Activated T-cell treated with anti-CD3 and anti-CD28 coated beads, Interleukin-2, amount 50 U/mL, for 24 hours (primary cell): ENCODE measurements around the gene TBX1.
A peak's percentile ranks its signal among the peaks of the same experiment; 100 is the strongest.
"Not testable (repeated sequence)": the region's sequence is repeated elsewhere in the genome, so short reads cannot be mapped to it uniquely, and the experiment has no call there.

Experiments
- DNase-seq: peaks from one replicate; pipeline ENCODE4 v3.0.0-alpha.2; 2020
- H3K27ac Mint-ChIP-seq: 2 replicates; pipeline ENCODE4 v1.8.0; 2020; ENCODE audit warnings: mild to moderate bottlenecking, mixed read lengths
- H3K27me3 Mint-ChIP-seq: 2 replicates; pipeline ENCODE4 v1.8.0; 2020; ENCODE audit warnings: mixed read lengths
- H3K36me3 Mint-ChIP-seq: 2 replicates; pipeline ENCODE4 v1.8.0; 2020; ENCODE audit warnings: low read depth, mixed read lengths
- H3K4me1 Mint-ChIP-seq: 2 replicates; pipeline ENCODE4 v1.8.0; 2020; ENCODE audit warnings: low read depth, mixed read lengths
- H3K4me3 Mint-ChIP-seq: 2 replicates; pipeline ENCODE4 v1.8.0; 2020; ENCODE audit warnings: mild to moderate bottlenecking, moderate library complexity, mixed read lengths
- H3K9me3 Mint-ChIP-seq: 2 replicates; pipeline ENCODE4 v1.8.0; 2020; ENCODE audit warnings: mixed read lengths

Gene TBX1

GRCh38 chr22:19720150-19720827 lies 40.3 kb upstream of the TBX1 start:
- Mint-ChIP-seq H3K27ac (no peak overlapping the region), H3K36me3 (no peaks in the 10 kb centered on the region), H3K4me3 (no peak overlapping the region), H3K27me3 (peaks cover 67% of the 10 kb centered on the region), H3K4me1 (peaks cover 19% of the 10 kb centered on the region), H3K9me3 (no peaks in the 10 kb centered on the region)
- no peak for DNase-seq

- H3K4me3 Mint-ChIP-seq = no peak overlapping the region
Observed at GRCh38 chr22:19720999-19721329, 39.6 kb upstream of the TBX1 start.

GRCh38 chr22:19721330-19722177 lies 39.0 kb upstream of the TBX1 start:
- peaks cover 19% of the 10 kb centered on the region for H3K4me1 Mint-ChIP-seq
- no peak for DNase-seq
- no peaks in the 10 kb centered on the region for H3K36me3 Mint-ChIP-seq
- H3K27ac Mint-ChIP-seq = no peak overlapping the region
- no peak overlapping the region for H3K4me3 Mint-ChIP-seq
- no peaks in the 10 kb centered on the region for H3K9me3 Mint-ChIP-seq
- H3K27me3 Mint-ChIP-seq = peaks cover 59% of the 10 kb centered on the region

More at GRCh38 chr22:19720999-19721329, 39.6 kb upstream of the TBX1 start:
- Mint-ChIP-seq H3K4me1 (peaks cover 19% of the 10 kb centered on the region), H3K27me3 (peaks cover 64% of the 10 kb centered on the region), H3K36me3 (no peaks in the 10 kb centered on the region), H3K27ac (no peak overlapping the region), H3K9me3 (no peaks in the 10 kb centered on the region)
- DNase-seq = no peak

- Mint-ChIP-seq H3K36me3 (no peaks in the 10 kb centered on the region), H3K27ac (no peak overlapping the region), H3K4me3 (no peak overlapping the region), H3K9me3 (no peaks in the 10 kb centered on the region), H3K4me1 (peaks cover 19% of the 10 kb centered on the region), H3K27me3 (peaks cover 59% of the 10 kb centered on the region)
- DNase-seq = no peak
Observed at GRCh38 chr22:19722178-19722981, 38.2 kb upstream of the TBX1 start.

GRCh38 chr22:19722982-19723231 lies 37.7 kb upstream of the TBX1 start:
- no peak for DNase-seq
- Mint-ChIP-seq H3K9me3 (no peaks in the 10 kb centered on the region), H3K36me3 (no peaks in the 10 kb centered on the region), H3K27ac (no peak overlapping the region), H3K27me3 (peaks cover 55% of the 10 kb centered on the region), H3K4me1 (peaks cover 15% of the 10 kb centered on the region), H3K4me3 (no peak overlapping the region)

GRCh38 chr22:19723232-19723982 lies 37.2 kb upstream of the TBX1 start, which contains the start of gene GP1BB:
Gene GP1BB (plus strand): TSS chr22:19723539. CDS start chr22:19723570, 31 bp downstream.
- H3K36me3 Mint-ChIP-seq = no peaks in the 10 kb centered on the region
- peak within 1 kb of the TSS; percentile 56 for H3K4me3 Mint-ChIP-seq
- peaks cover 15% of the 10 kb centered on the region for H3K4me1 Mint-ChIP-seq
- peak; percentile 68 for DNase-seq
- no peak within 1 kb of the TSS for H3K27ac Mint-ChIP-seq
- H3K9me3 Mint-ChIP-seq = no peaks in the 10 kb centered on the region
- H3K27me3 Mint-ChIP-seq = peaks cover 55% of the 10 kb centered on the region

GRCh38 chr22:19723983-19724827 lies 36.4 kb upstream of the TBX1 start:
- DNase-seq = peak; percentile 65
- no peak overlapping the region for H3K4me3 Mint-ChIP-seq
- H3K36me3 Mint-ChIP-seq = no peaks in the 10 kb centered on the region
- H3K27ac Mint-ChIP-seq = no peak overlapping the region
- H3K4me1 Mint-ChIP-seq = peaks cover 14% of the 10 kb centered on the region
- no peaks in the 10 kb centered on the region for H3K9me3 Mint-ChIP-seq
- H3K27me3 Mint-ChIP-seq = peaks cover 54% of the 10 kb centered on the region

GRCh38 chr22:19724927-19725661 lies 35.5 kb upstream of the TBX1 start:
- no peak for DNase-seq
- H3K27me3 Mint-ChIP-seq = peaks cover 45% of the 10 kb centered on the region
- H3K36me3 Mint-ChIP-seq = no peaks in the 10 kb centered on the region
- H3K4me3 Mint-ChIP-seq = no peak overlapping the region
- H3K9me3 Mint-ChIP-seq = no peaks in the 10 kb centered on the region
- H3K4me1 Mint-ChIP-seq = peaks cover 11% of the 10 kb centered on the region
- H3K27ac Mint-ChIP-seq = no peak overlapping the region

- H3K27ac Mint-ChIP-seq = not testable (repeated sequence)
- peaks cover 34% of the 10 kb centered on the region for H3K27me3 Mint-ChIP-seq
Observed at GRCh38 chr22:19726064-19726788, 34.4 kb upstream of the TBX1 start.

GRCh38 chr22:19727310-19728150 lies 33.0 kb upstream of the TBX1 start:
- Mint-ChIP-seq H3K27ac (no peak overlapping the region), H3K4me3 (no peak overlapping the region), H3K4me1 (peaks cover 11% of the 10 kb centered on the region), H3K27me3 (peaks cover 24% of the 10 kb centered on the region), H3K36me3 (no peaks in the 10 kb centered on the region), H3K9me3 (no peaks in the 10 kb centered on the region)
- no peak for DNase-seq

More at GRCh38 chr22:19726064-19726788, 34.4 kb upstream of the TBX1 start:
- H3K36me3 Mint-ChIP-seq, DNase-seq, H3K4me3 Mint-ChIP-seq, H3K9me3 Mint-ChIP-seq: not testable (repeated sequence)
- H3K4me1 Mint-ChIP-seq = peaks cover 11% of the 10 kb centered on the region

- peaks cover 6% of the 10 kb centered on the region for H3K4me1 Mint-ChIP-seq
- peaks cover 17% of the 10 kb centered on the region for H3K27me3 Mint-ChIP-seq
- no peaks in the 10 kb centered on the region for H3K9me3 Mint-ChIP-seq
- no peaks in the 10 kb centered on the region for H3K36me3 Mint-ChIP-seq
- no peak for DNase-seq
- no peak overlapping the region for H3K4me3 Mint-ChIP-seq
- no peak overlapping the region for H3K27ac Mint-ChIP-seq
Observed at GRCh38 chr22:19728271-19728670, 32.3 kb upstream of the TBX1 start.

GRCh38 chr22:19728836-19729235 lies 31.7 kb upstream of the TBX1 start:
- H3K36me3 Mint-ChIP-seq = no peaks in the 10 kb centered on the region
- no peaks in the 10 kb centered on the region for H3K9me3 Mint-ChIP-seq
- peaks cover 3% of the 10 kb centered on the region for H3K4me1 Mint-ChIP-seq
- H3K27ac Mint-ChIP-seq = no peak overlapping the region
- no peak for DNase-seq
- no peak overlapping the region for H3K4me3 Mint-ChIP-seq
- peaks cover 13% of the 10 kb centered on the region for H3K27me3 Mint-ChIP-seq
